GM21786 (cell line): ENCODE results near the gene BYSL.

Experiments
- ATAC-seq: cut with Tn5 transposase; IDR thresholded peaks from one replicate; pipeline ENCODE4 v1.9.1; 2021; ENCODE audit not compliant: unreplicated experiment

Gene BYSL

GRCh38 chr6:41914343-41914742 lies 7.0 kb upstream of the BYSL start:
- ATAC-seq = no peak

- no peak for ATAC-seq
Observed at GRCh38 chr6:41914869-41915530, 6.3 kb upstream of the BYSL start.

- no peak for ATAC-seq
Observed at GRCh38 chr6:41917528-41917927, 3.8 kb upstream of the BYSL start.

- no peak for ATAC-seq
Observed at GRCh38 chr6:41921712-41921998, 356 bp downstream of the BYSL start.

- ATAC-seq = no peak
Observed at GRCh38 chr6:41922154-41922553, 855 bp downstream of the BYSL start.

GRCh38 chr6:41927253-41927652 lies 6.0 kb downstream of the BYSL start:
- ATAC-seq = no peak

- no peak for ATAC-seq
Observed at GRCh38 chr6:41929924-41930323, 8.6 kb downstream of the BYSL start.

GRCh38 chr6:41931792-41932191 lies 10.5 kb downstream of the BYSL start:
- no peak for ATAC-seq

GRCh38 chr6:41932378-41932777 lies 11.1 kb downstream of the BYSL start:
- ATAC-seq = no peak

GRCh38 chr6:41934278-41935192 lies 13.2 kb downstream of the BYSL start:
- ATAC-seq = no peak

- no peak for ATAC-seq
Observed at GRCh38 chr6:41935193-41935574, 13.9 kb downstream of the BYSL start.

- ATAC-seq = peak; percentile 2
Observed at GRCh38 chr6:41935685-41936072, 14.4 kb downstream of the BYSL start.

GRCh38 chr6:41936073-41936837 lies 15.0 kb downstream of the BYSL start:
- ATAC-seq = peak; percentile 46

- no peak for ATAC-seq
Observed at GRCh38 chr6:41937472-41937860, 16.2 kb downstream of the BYSL start.

- ATAC-seq = no peak
Observed at GRCh38 chr6:41937861-41938574, 16.7 kb downstream of the BYSL start.

GRCh38 chr6:41938590-41939175 lies 17.4 kb downstream of the BYSL start:
- no peak for ATAC-seq

- no peak for ATAC-seq
Observed at GRCh38 chr6:41939176-41939847, 18.0 kb downstream of the BYSL start.

- ATAC-seq = no peak
Observed at GRCh38 chr6:41939848-41940758, 18.8 kb downstream of the BYSL start.

- ATAC-seq = no peak
Observed at GRCh38 chr6:41940759-41941279, 19.5 kb downstream of the BYSL start.
